HepG2 (cell line): ENCODE results near the gene MRNIP. TPM values are rescaled to one million over a fixed set of nuclear protein-coding genes. Genes with fewer than 3 reads are reported as not detected.
A peak's percentile ranks its signal among the peaks of the same experiment; 100 is the strongest.

Experiments
- ETV5 ChIP-seq: IDR thresholded peaks from 2 replicates; pipeline ENCODE4 v1.6.1; 2018; ENCODE audit warnings: missing biosample characterization, missing genetic modification reagents, inconsistent platforms, borderline replicate concordance
- GZF1 ChIP-seq: sonication (generic); formaldehyde crosslinking; IDR thresholded peaks from 2 replicates; pipeline ENCODE4 v1.5.1; 2020; ENCODE audit warnings: mild to moderate bottlenecking, missing genetic modification reagents
- HHEX ChIP-seq: IDR thresholded peaks from 2 replicates; pipeline ENCODE4 v1.6.1; 2016; ENCODE audit warnings: control low read depth
- HMGA1 ChIP-seq: sonication (generic); formaldehyde crosslinking; conservative IDR thresholded peaks from 2 replicates; pipeline ENCODE4 v1.4.0; 2020; ENCODE audit warnings: missing genetic modification reagents
- KLF6 ChIP-seq: IDR thresholded peaks from 2 replicates; pipeline ENCODE4 v1.8.0; 2016; ENCODE audit warnings: missing biosample characterization, missing genetic modification reagents
- MBD4 ChIP-seq: IDR thresholded peaks from 2 replicates; pipeline ENCODE4 v1.6.1; 2012; ENCODE audit warnings: low read length, inconsistent platforms, borderline replicate concordance
- NR0B2 ChIP-seq: sonication (generic); formaldehyde crosslinking; IDR thresholded peaks from 2 replicates; pipeline ENCODE4 v1.4.0; 2020; ENCODE audit warnings: mild to moderate bottlenecking, missing genetic modification reagents
- RAD51 ChIP-seq: fragments of 450-650 bp; IDR thresholded peaks from 2 replicates; pipeline ENCODE4 v1.6.1; 2016; ENCODE audit warnings: borderline replicate concordance
- RFXAP ChIP-seq: sonication (generic); formaldehyde crosslinking; IDR thresholded peaks from 2 replicates; pipeline ENCODE4 v1.4.0; 2020; ENCODE audit warnings: missing genetic modification reagents, borderline replicate concordance
- SIX4 ChIP-seq: sonication (generic); formaldehyde crosslinking; IDR thresholded peaks from 2 replicates; pipeline ENCODE4 v1.4.0; 2020; ENCODE audit warnings: missing genetic modification reagents
- SOX13 ChIP-seq, 3 experiments: fragments of 450-650 bp in 1 of 3; sonication (generic) in 1 of 3; formaldehyde crosslinking in 1 of 3; IDR thresholded peaks in 2 of 3; conservative IDR thresholded peaks in 1 of 3; 2 replicates each; pipeline versions ENCODE4 v1.5.0 to v1.6.1; 2016 to 2020; ENCODE audit warnings: antibody characterized with exemption in 1 of 3, mild to moderate bottlenecking in 1 of 3, missing compliant biosample characterization in 1 of 3, missing genetic modification reagents in 1 of 3, moderate library complexity in 1 of 3
- SRSF4 ChIP-seq: fragments of 200-400 bp; formaldehyde crosslinking; IDR thresholded peaks from one replicate; pipeline ENCODE4 v1.6.1; 2018; ENCODE audit warnings: mild to moderate bottlenecking, low read depth, low read length, moderate library complexity; ENCODE audit not compliant: poor library complexity, severe bottlenecking
- ZMYM2 ChIP-seq: sonication (generic); formaldehyde crosslinking; IDR thresholded peaks from 2 replicates; pipeline ENCODE4 v1.8.0; 2022; ENCODE audit warnings: mild to moderate bottlenecking, missing genetic modification reagents
- ZMYM4 ChIP-seq: sonication (generic); formaldehyde crosslinking; IDR thresholded peaks from 2 replicates; pipeline ENCODE4 v1.8.1; 2023; ENCODE audit warnings: mild to moderate bottlenecking, missing genetic modification reagents
- ZNF138 ChIP-seq: sonication (generic); formaldehyde crosslinking; IDR thresholded peaks from 2 replicates; pipeline ENCODE4 v1.5.0; 2020; ENCODE audit warnings: mild to moderate bottlenecking, low read depth, missing genetic modification reagents
- ZNF207 ChIP-seq: fragments of 450-650 bp; IDR thresholded peaks from 2 replicates; pipeline ENCODE4 v1.6.1; 2016; ENCODE audit warnings: antibody characterized with exemption, borderline replicate concordance
- ZNF460 ChIP-seq: sonication (generic); formaldehyde crosslinking; IDR thresholded peaks from 2 replicates; pipeline ENCODE4 v1.5.1; 2020; ENCODE audit warnings: missing genetic modification reagents, mild to moderate bottlenecking, borderline replicate concordance
- ZNF530 ChIP-seq: sonication (generic); formaldehyde crosslinking; IDR thresholded peaks from 2 replicates; pipeline ENCODE4 v1.5.0; 2020; ENCODE audit warnings: low read depth, mild to moderate bottlenecking, missing genetic modification reagents
- ZNF614 ChIP-seq: IDR thresholded peaks from 2 replicates; pipeline ENCODE4 v1.6.1; 2018; ENCODE audit warnings: missing biosample characterization, missing genetic modification reagents, inconsistent platforms, borderline replicate concordance
- ZNF652 ChIP-seq: IDR thresholded peaks from 2 replicates; pipeline ENCODE4 v1.6.1; 2016; ENCODE audit warnings: low read depth, borderline replicate concordance
- ZNF660 ChIP-seq: sonication (generic); formaldehyde crosslinking; IDR thresholded peaks from 2 replicates; pipeline ENCODE4 v1.5.1; 2020; ENCODE audit warnings: mild to moderate bottlenecking, low read depth, missing genetic modification reagents, borderline replicate concordance
- ZNF766 ChIP-seq: sonication (generic); formaldehyde crosslinking; IDR thresholded peaks from 2 replicates; pipeline ENCODE4 v1.5.0; 2020; ENCODE audit warnings: missing genetic modification reagents, borderline replicate concordance
- polyA plus RNA-seq, 8 experiments: library from polyadenylated mRNA; depleted of rRNA in 3 of 8; stranded (reverse) in 7 of 8; unstranded in 1 of 8; fragments of >200 nt; fragmentation: Illumina TruSeq in 4 of 8; extraction: Trizol in 4 of 8; gene quantifications; 2 replicates each; pipeline versions ENCODE4 v1.2.1 to v1.2.3, GENCODE V29; 2011 to 2016; ENCODE audit warnings: low read depth in 4 of 8, missing spikeins in 1 of 8, mixed read lengths in 1 of 8; ENCODE audit not compliant: insufficient read depth in 1 of 8
- total RNA-seq, 5 experiments: library from RNA; depleted of rRNA; stranded (reverse); fragments of >200 nt; fragmentation: Illumina TruSeq; extraction: Trizol; gene quantifications; 2 replicates each; pipeline ENCODE4 v1.2.3, GENCODE V29; 2016; ENCODE audit warnings: low read depth in 1 of 5
- TF ChIP-seq, protein P1 (sequence below): fragments of 450-650 bp; IDR thresholded peaks from 2 replicates; pipeline ENCODE4 v1.6.1; 2017; ENCODE audit warnings: mild to moderate bottlenecking
- TF ChIP-seq, protein P2 (sequence below): sonication (generic); formaldehyde crosslinking; IDR thresholded peaks from 2 replicates; pipeline ENCODE4 v1.4.0; 2020; ENCODE audit warnings: missing genetic modification reagents

Gene MRNIP
- total and polyA plus RNA-seq, 2 of the 13 experiments (the other 11 are each of a cell fraction or from before 2014, with no cell fraction given): 15.5 to 34.1 TPM

- no peak for TF ChIP-seq NR0B2 (CRISPR knock-in tag)
- TF ChIP-seq RFXAP (CRISPR knock-in tag): no peak; the same call in 1 of the 2 replicates
- 0 out of 2 replicates have a peak, but pooled peaks have one; percentile 50 for TF ChIP-seq SIX4 (CRISPR knock-in tag)
- no peak for TF ChIP-seq ZNF614 (CRISPR knock-in tag)
- peak; percentile 63; the same call in 1 of the 2 replicates for TF ChIP-seq KLF6 (CRISPR knock-in tag)
- no peak for TF ChIP-seq ZNF138 (CRISPR knock-in tag)
- TF ChIP-seq GZF1 (CRISPR knock-in tag): peak; percentile 32; the same call in 1 of the 2 replicates
- no peak for TF ChIP-seq ZNF530 (CRISPR knock-in tag)
- no peak for TF ChIP-seq MBD4
- TF ChIP-seq, protein P1, sequence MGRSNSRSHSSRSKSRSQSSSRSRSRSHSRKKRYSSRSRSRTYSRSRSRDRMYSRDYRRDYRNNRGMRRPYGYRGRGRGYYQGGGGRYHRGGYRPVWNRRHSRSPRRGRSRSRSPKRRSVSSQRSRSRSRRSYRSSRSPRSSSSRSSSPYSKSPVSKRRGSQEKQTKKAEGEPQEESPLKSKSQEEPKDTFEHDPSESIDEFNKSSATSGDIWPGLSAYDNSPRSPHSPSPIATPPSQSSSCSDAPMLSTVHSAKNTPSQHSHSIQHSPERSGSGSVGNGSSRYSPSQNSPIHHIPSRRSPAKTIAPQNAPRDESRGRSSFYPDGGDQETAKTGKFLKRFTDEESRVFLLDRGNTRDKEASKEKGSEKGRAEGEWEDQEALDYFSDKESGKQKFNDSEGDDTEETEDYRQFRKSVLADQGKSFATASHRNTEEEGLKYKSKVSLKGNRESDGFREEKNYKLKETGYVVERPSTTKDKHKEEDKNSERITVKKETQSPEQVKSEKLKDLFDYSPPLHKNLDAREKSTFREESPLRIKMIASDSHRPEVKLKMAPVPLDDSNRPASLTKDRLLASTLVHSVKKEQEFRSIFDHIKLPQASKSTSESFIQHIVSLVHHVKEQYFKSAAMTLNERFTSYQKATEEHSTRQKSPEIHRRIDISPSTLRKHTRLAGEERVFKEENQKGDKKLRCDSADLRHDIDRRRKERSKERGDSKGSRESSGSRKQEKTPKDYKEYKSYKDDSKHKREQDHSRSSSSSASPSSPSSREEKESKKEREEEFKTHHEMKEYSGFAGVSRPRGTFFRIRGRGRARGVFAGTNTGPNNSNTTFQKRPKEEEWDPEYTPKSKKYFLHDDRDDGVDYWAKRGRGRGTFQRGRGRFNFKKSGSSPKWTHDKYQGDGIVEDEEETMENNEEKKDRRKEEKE: no peak
- no peak for TF ChIP-seq ZNF766 (CRISPR knock-in tag)
- TF ChIP-seq ZNF207: no peak
- no peak for TF ChIP-seq SRSF4
- no peak for TF ChIP-seq HMGA1
- TF ChIP-seq ETV5: peak; percentile 94
- no peak for TF ChIP-seq ZNF652
- peak; percentile 55; the same call in 1 of the 2 replicates for TF ChIP-seq HHEX (CRISPR knock-in tag)
- no peak for TF ChIP-seq SOX13 (IDR thresholded peaks at IDR 0.05)
- peak in 1 of 2 experiments; percentile 85; a peak in 2 of 4 replicates for TF ChIP-seq SOX13 (CRISPR knock-in tag; conservative IDR thresholded peaks at IDR 0.05 in 1 of 2, IDR thresholded peaks at IDR 0.05 in 1 of 2)
- TF ChIP-seq ZNF660 (CRISPR knock-in tag): no peak
- peak; percentile 80 for TF ChIP-seq ZMYM4 (CRISPR knock-in tag)
- no peak for TF ChIP-seq ZMYM2 (CRISPR knock-in tag)
- no peak; the same call in 1 of the 2 replicates for TF ChIP-seq ZNF460 (CRISPR knock-in tag)
- TF ChIP-seq RAD51: peak; percentile 82
- TF ChIP-seq, protein P2, sequence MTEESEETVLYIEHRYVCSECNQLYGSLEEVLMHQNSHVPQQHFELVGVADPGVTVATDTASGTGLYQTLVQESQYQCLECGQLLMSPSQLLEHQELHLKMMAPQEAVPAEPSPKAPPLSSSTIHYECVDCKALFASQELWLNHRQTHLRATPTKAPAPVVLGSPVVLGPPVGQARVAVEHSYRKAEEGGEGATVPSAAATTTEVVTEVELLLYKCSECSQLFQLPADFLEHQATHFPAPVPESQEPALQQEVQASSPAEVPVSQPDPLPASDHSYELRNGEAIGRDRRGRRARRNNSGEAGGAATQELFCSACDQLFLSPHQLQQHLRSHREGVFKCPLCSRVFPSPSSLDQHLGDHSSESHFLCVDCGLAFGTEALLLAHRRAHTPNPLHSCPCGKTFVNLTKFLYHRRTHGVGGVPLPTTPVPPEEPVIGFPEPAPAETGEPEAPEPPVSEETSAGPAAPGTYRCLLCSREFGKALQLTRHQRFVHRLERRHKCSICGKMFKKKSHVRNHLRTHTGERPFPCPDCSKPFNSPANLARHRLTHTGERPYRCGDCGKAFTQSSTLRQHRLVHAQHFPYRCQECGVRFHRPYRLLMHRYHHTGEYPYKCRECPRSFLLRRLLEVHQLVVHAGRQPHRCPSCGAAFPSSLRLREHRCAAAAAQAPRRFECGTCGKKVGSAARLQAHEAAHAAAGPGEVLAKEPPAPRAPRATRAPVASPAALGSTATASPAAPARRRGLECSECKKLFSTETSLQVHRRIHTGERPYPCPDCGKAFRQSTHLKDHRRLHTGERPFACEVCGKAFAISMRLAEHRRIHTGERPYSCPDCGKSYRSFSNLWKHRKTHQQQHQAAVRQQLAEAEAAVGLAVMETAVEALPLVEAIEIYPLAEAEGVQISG (CRISPR knock-in tag): peak; percentile 79
Measured at GRCh38 chr5:179818746-179819295, 39.8 kb downstream of the MRNIP start (continued).
